ENCODE measurements around the gene PSMA6.
"Not testable (repeated sequence)": the region's sequence is repeated elsewhere in the genome, so short reads cannot be mapped to it uniquely, and the experiment has no call there.

The PSMA6 gene

DNA sequence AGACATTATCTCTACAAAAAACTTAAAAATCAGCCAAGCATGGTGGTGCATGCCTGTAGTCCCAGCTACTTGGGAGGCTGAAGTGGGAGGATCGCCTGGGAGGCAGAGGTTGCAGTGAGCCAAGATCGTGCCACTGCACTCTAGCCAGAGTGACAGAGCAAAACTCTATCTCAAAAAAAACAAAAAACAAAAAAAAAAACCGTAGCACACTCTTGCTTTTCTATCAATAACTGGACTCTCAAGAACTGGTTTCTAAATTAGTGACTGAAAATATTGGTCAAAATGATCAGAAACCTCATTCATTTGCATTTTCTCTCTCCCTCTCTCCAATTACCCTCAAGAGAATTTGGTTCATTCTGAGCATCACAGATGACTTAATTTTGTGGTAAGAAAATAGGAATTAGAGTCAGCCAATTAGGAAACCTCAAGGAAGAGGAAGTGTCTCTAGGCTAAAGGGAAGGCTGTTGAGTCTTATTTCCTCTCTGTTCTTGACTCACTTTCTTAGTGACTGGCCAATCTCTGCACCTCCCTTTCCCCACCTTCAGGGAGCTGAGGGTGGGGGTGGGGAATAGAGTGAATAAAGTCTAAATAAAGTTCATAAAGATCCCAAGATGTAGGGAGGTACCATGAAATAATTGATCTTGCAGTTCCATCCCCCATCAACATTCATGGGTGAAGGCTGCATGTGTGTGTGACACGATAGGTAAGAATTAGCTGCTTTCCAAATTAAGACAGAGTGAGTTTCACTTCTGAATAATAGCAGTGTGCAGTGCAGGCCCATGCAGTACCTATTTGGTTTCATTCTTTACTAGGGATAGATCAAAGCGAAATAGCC is 6.8 kb upstream of the PSMA6 start:
- DNase-seq: peak; percentile 31

DNA sequence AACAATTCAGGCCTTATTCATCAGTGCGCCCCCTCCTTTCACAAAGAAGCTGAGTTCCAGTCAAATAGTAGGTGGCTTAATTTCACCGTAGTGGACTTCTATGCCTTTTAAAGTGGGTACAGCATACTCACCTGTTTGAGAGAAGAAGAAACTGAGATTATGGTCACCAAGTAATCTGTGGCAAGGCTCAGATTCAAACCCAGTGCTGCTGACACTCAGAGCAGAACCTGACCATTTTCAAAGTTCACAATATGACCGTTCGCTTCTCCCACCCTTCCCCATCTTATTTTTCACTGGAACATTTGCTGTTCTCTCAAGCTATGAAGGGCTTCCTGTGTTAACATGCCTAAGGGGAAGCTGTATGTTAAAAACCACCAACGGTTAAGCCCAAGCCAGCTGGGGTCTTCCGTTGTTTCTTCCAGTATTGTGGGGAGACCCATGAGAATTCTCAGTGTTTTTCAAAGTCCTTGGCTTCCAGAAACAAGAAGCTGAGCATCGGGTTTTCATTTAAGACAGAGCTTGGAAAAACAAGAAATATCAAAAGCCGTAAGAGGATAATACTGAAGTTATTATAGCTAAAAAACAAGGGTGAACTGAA is 6.1 kb upstream of the PSMA6 start:
- DNase-seq: no peak

DNA sequence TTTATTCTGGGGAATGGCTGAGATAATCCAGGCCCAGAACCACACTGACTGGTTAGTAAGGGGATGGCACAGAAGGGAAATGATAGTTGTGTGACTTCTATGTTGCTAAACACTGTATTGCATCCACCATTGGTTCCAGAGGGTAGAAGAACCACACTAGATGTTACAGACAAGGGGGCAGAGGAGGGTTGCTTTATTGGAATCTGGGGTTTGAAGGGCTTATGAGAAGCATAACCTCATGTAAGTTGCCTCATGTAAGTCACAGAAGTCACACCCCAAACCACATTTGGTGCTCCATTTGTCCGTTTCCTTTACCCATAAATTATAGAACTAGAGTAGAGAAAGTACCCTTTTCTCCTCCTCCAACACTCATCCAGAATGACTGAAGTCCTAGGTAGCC is 5.5 kb upstream of the PSMA6 start:
- no peak for DNase-seq

DNA sequence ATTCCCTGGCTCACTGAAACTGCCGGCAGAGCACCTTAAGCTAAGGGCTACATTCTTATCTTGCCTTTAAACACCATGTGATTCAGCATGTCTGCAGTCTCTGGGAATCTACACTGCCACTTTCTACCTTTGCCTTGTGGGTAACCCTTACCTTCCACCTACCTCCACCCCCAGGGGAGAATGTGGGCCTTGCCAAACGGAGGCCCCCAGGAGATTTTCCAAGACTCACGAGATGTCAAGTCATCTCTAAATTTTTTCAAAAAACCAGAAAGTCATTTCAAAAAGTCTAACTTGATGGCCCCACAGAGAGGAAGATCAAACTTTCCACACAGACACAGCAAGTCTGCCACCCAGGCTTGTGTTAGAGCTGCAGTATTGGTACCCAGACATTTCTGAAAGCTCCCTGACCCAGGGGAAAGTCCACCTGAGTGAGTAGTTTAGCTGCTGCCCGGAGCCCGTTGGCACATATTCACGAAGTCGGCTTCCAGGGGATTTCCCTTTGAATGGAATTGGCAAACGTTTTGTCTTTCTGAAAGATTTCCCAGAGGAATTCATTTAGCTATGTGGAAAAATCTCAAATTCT is 4.7 kb upstream of the PSMA6 start:
- DNase-seq: peak; percentile 74

DNA sequence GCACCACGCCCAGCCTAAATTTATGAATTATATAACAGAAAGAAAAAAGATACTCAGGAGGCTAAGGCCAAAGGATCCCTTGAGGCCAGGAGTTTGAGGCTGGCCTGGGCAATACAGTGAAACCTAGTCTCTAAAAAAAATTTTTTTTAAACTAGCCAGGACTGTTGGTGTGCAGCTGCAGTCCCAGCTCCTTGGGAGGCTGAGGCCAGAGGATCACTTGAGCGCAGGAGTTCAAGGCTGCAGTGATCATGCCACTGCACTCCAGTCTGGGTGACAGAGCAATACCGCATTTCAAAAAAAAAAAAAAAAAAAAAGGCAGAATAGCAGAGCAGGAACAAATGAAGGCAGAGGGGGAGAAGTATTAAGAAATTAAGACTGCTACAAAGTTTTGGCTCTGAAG is 2.6 kb upstream of the PSMA6 start:
- no peak for DNase-seq

DNA sequence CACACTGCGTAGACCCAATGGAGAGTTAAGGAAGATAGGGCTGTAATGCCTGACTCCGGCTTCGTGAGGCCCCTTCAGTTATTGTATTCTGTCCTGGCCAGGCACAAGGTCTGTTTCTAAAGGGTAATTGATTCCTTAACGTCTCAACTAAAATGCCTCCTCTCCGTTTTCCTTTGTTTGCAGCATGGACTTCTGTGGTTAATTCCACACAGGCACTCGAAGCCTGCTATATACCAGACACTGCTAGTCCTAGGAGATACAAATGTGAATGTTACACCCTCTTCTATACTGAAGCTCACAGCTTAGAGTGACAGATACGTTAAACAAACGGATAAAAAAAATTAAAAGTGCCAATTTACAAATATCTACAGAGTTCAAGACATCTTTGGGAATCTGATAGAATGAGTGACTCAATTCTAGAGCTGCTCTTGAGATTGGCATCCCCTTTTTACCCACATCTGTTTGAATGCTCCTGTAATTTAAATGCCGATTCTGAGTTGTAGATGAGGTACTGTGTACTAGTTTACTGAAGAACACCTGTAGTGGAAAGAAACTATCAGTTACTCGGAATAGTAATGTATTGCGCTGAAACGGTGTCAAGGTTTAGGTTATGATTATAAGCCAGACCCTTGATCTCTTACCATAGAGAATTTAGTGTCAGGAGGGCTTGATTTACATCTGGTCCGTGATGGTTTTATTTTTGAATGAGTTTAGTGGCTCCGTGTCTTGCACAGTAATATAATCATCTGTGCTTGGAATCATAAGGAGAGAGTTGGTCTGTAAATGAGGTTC is 784 bp downstream of the PSMA6 start:
- DNase-seq: no peak

DNA sequence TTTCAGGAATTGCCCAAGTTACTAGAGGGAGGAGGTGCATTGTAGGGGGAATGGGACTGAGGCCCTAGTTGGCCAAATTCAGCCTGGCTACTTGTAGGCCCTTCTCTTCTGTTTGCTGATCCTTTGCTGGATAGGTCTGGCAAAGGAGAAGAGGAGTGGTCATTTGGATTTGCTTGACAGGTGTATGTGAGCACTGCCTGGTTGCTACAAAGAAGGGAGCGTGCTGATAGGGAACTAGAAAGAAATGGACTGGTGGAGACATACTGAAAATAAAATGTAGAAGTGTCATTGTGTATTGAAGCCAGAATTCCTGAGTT is 3.6 kb downstream of the PSMA6 start:
- DNase-seq: no peak

DNA sequence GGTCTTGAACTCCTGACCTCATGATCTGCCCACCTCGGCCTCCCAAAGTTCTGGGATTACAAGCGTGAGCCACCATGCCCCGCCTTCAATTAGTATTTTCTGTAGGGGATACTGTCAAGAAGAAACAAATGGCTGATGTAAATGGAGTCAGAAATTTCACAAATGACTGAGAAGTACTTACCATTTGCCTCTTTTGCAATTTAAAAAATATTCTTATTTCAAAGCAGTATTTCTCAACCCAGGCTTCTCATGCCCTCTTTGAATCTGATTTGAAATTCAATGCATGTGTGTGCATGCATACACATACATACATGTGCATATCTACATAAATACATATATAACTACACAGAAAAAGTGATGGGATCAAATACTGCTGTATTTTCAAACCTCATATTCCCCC is 4.4 kb downstream of the PSMA6 start:
- DNase-seq: no peak

DNA sequence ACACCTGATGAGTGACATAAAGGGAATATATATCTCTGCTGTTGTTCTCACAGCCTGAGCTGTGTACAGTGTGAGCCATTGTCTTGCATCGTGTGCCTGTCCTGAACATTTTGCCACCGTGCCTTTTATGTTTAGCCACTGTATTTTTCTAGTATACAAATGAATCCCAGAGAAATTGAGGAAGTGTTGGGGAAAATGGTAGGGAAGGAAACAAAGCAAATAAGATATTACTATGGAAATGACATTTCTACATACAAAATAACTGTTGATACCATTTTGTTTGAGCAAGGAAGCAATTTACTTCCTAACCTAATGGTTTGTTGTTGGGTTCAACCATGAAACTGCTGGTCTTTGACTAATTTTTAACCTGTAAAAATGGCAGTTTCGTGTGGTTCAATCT is 5.5 kb downstream of the PSMA6 start:
- no peak for DNase-seq

DNA sequence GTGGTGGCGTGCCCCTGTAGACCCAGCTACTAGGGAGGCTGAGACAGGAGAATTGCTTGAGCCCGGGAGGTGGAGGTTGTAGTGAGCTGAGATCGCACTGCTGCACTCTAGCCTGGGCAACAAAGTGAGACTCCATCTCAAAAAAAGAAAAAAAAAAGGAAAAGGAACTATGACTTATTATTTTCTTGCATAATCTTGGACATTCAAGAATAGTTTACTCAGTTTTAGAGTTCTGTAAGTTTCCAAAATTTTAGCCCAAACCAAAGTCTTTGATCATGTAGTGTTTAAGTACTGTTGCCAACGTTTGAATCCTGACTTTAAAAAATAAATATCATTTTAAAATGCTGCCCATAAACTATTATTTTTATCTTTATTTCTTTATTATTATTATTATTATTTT is 6.2 kb downstream of the PSMA6 start:
- no peak for DNase-seq

DNA sequence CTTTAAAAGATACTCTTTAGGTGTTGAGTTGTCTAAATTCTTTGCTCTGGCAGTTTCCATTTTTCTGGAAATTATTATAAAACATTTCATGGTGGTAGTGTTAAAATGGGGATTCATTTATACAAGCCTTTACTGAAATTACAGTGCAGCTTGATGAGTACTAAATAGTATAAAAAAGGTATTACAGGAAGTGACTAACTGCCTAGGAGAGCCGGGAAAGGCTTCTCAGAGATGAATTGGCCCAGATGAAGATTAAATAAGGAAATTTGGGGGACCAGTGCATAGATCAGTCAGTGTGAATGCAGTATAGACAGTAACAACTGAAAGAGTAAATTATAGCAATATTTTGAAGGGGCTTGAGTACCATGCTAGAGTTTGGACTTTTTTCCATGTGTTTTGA is 7.5 kb downstream of the PSMA6 start:
- DNase-seq: no peak

DNA sequence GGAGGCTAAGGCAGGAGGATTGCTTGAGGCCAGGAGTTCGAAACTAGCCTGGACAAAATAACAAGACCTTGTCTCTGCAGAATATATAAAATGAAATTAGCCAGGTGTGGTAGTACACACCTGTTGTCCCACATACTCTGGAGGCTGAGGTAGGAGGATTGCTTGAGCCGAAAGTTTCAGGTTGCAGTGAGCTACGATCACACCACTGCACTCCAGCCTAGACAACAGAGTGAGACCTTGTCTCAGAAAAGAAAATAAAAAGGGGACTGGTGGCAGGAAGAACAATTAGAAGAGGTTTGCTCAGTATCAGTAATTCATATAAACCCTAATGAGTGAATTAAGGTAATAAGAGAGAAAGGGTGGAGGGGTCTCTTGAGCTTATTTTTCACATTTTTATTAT is 8.0 kb downstream of the PSMA6 start:
- no peak for DNase-seq

DNA sequence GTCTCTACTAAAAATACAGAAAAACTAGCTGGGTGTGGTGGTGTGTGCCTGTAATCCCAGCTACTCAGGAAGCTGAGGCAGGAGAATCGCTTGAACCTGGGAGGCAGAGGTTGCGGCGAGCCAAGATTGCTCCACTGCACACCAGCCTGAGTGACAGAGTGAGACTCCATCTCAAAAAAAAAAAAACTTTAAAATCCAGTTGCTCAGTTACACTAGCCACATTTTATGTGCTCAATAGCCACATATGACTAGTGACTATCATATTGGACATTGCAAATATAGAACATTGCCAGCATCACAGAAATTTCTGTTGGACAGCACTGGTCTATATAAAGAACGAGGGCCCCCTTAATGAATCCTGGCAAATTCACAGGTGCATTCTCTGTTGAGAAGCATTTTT is 9.2 kb downstream of the PSMA6 start:
- DNase-seq: not testable (repeated sequence)

DNA sequence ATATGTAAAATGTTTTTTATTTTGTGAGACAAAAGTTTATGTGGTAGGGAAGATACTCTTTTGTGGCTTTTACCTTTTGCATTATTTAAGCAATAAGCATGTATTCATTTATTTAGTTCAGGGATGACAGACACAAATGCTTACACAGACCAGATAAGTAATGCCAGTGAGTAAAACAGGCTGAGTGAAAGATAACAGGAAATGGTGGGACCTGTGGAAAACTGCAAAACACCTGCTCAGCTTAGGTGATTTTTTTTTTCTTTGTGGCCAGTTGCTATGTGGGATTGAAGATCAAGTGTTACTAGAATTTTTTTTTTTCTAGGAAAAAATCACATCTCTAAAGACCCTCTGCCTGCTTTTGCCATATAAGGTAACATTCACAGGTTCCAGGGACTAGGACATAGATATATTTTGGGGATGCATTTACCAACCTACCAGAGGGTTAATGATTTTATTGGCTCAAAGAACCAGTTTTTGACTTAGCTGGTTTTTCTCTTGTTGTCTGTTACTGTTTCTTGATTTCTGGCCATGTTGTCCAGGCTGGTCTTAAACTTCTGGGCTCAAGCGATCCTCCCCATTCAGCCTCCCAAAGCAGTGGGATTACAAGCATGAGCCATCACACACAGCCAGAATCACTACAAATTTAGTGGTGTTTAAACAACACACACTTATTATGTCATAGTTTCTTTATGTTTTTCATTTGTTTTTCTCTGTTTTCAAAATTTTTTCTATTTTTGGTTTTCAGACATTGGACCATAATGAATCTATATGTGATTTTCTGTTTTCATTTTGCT is 9.8 kb downstream of the PSMA6 start:
- no peak for DNase-seq

DNA sequence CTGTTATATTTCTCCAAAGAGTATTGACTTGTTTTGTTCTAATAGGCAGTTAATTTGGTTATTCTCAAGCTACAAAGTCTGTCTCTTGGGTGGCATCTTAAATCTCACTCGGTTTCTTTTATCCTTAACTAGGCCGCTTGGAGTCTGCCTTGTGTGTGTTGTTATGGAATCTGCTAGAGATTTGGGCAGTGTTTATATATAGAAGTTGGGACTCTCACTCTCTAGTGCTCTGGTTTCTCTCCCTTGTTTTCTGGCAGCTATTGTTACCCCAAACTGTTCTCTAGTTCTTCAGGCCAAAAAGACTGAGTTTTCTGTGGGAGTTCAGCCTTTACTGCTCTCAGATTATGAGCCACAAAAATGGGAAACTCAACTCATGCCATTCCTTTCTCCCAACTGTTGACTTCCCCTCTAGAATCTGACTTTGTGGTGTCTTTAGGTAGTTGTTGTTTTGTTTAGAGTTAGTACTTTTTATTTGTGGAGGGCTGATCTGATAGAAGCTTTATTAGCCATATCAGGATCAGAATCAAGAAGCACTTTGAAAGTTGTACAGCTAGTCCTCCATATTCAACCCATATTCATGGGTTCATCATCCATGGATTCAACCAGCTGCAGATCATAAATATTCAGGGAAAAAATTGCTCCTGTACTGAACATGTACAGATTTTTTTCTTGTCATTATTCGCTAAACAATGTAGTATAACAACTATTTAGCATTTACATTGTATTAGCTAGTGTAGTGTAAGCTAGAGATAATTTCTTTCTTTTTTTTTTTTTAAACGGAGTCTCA is 11.2 kb downstream of the PSMA6 start:
- DNase-seq: no peak

DNA sequence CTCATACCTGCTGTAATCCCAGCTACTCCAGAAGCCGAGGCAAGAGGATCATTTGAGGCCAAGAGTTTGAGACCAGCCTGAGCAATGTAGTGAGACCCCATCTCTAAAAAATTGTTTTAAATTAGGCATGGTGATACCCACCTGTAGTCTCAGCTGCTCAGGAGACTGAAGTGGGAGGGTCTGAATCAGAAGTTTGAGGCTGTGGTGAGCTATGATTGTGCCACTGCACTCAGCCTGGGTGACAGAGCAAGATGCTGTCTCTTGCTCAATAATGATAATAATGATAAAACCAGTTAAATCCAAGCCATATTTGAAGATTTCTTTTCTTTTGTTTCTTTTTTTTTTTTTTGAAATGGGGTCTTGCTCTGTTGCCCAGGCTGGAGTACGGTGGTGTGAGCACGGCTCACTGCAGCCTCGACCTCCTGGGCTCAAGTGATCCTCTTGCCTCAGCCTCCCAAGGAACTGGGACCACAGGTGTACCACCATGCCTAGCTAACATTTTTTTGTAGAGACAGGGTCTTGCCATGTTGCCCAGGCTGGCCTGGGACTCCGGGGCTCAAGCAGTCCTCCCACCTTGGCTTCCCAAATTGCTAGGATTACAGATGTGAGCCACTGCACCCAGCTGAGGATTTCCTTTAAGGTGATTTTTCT is 12.8 kb downstream of the PSMA6 start:
- DNase-seq: no peak

DNA sequence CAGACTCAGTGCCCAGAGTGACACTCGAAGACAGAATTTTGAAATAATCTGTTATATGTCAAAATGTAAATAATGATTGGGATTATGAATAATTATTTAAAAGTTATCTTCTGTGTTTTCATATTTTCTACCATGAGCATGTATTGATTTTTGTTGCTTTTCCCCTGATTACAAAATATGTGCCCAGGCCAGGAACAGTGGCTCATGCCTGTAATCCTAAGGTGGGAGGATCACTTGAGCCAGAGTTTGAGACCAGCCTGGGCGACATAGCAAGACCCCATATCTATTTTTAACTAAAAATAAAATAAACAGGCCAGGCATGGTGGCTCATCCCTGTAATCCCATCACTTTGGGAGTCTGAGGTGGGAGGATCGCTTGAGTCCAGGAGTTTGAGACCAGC is 13.5 kb downstream of the PSMA6 start:
- DNase-seq: no peak

DNA sequence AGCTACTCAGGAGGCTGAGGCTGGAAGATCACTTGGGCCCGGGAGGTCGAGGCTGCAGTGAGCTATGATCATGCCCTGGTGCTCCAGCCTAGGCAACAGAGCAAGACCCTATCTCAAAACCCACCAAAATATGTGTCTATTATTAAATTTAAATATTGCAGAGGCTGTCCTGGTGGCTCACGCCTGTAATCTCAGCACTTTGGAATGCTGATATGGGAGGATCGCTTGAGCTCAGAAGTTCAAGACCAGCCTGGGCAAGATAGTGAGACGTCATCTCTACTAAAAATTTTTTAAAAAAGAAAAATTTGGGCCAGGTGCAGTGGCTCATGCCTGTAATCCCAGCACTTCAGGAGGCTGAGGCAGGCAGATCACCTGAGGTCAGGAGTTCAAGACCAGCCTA is 13.9 kb downstream of the PSMA6 start:
- no peak for DNase-seq

DNA sequence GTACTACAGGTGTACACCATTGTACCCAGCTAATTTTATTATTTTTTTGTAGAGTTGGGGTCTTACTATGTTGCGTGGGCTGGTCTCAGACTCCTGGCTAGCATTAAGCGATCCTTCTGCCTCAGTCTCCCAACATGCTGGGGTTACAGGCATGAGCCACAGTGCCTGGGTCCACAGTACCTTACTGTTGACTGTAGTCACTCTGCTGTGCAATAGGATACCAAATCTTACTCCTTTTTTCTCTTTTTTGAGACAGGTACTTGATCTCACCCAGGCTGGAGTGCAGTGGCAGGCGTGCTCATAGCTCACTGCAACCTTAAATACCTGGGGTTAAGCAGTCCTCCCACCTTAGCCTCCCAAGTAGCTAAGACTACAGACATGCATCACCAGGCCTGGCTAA is 25.6 kb downstream of the PSMA6 start:
- no peak for DNase-seq

DNA sequence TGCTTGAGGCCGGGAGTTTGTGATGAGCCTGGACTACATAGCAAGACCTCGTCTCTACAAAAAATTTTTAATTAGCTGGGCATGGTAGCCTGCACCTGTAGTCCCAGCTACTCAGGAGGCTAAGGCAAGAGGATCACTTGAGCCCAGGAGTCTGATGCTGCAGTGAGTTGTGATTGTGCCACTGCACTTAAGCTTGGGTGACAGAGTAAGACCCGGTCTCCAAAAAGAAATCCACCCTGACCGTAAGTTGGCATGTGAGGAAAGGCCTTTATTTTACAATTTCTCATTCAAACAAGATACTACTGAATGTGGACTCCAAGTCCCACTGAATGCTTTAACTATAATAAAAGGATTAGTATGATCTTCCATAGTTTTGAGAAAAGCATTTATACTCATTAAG is 27.3 kb downstream of the PSMA6 start:
- no peak for DNase-seq

DNA sequence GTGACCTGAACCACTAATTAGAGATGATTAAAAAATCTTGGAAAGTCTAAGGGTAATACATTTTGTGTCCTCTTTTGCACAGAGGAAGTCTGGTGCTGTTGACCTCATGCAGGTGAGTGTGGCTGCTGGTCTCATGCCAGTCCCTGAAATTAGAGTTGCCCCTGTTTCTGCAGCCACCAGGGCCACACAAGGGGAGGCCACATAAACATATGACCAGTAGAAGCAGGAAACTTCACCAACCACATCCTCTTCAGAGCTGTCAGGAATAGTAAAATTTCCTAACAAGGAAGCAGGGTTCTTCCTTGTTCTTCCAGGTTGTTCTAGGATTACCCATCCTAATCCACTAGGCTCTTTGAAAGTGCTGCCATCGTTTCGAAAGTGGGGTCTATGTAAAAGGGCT is 28.3 kb downstream of the PSMA6 start:
- no peak for DNase-seq

DNA sequence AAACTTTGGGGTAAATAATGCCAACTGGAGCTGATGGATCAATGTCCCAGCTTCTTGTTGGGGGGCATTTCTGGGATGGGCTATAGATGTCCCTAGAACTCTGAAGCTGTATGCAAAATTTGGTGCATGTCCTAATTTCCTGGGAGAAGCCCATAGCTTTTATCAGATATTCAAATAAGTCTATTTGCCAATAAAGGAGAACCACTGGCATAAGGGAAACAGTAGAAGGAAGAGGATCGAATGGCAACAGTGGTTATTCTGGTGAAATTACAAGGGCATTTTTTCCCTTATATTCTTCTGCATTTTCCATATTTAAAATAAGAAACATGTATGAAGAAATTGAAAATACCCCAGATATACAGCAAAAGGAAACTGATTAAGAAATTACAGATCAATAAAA is 34.2 kb downstream of the PSMA6 start:
- no peak for DNase-seq
